HepG2 (cell line): ENCODE data around the gene CAND2. TPM values are rescaled to one million over a fixed set of nuclear protein-coding genes. Genes with fewer than 3 reads are reported as not detected.
A peak's percentile ranks its signal among the peaks of the same experiment; 100 is the strongest.

ENCODE experiments used
- CHCHD3 ChIP-seq: sonication (generic); formaldehyde crosslinking; IDR thresholded peaks from 2 replicates; pipeline ENCODE4 v1.8.0; 2022; ENCODE audit warnings: mild to moderate bottlenecking, missing genetic modification reagents, moderate library complexity
- FOSL2 ChIP-seq: sonication (generic); formaldehyde crosslinking; IDR thresholded peaks from 2 replicates; pipeline ENCODE4 v1.4.0; 2020; ENCODE audit warnings: missing genetic modification reagents
- GABPB1 ChIP-seq: IDR thresholded peaks from 2 replicates; pipeline ENCODE4 v1.6.1; 2016; ENCODE audit warnings: mild to moderate bottlenecking, missing genetic modification reagents, moderate library complexity, missing compliant biosample characterization
- HNRNPH1 ChIP-seq: fragments of 200-400 bp; formaldehyde crosslinking; optimal IDR thresholded peaks from 2 replicates; pipeline ENCODE3; 2017; ENCODE audit warnings: mild to moderate bottlenecking, low read depth, low read length
- IKZF1 ChIP-seq: fragments of 450-650 bp; IDR thresholded peaks from 2 replicates; pipeline ENCODE4 v1.7.1; 2016
- ISL2 ChIP-seq: sonication (generic); formaldehyde crosslinking; IDR thresholded peaks from 2 replicates; pipeline ENCODE4 v1.5.0; 2020; ENCODE audit warnings: missing genetic modification reagents
- KDM5B ChIP-seq: sonication (generic); formaldehyde crosslinking; IDR thresholded peaks from 2 replicates; pipeline ENCODE4 v1.4.0; 2020; ENCODE audit warnings: missing genetic modification reagents, mild to moderate bottlenecking, borderline replicate concordance
- KDM6A ChIP-seq: IDR thresholded peaks from 2 replicates; pipeline ENCODE4 v1.6.1; 2016; ENCODE audit warnings: low read depth
- KLF13 ChIP-seq: sonication (generic); formaldehyde crosslinking; IDR thresholded peaks from 2 replicates; pipeline ENCODE4 v1.4.0; 2020; ENCODE audit warnings: mild to moderate bottlenecking, missing genetic modification reagents
- MBD4 ChIP-seq: IDR thresholded peaks from 2 replicates; pipeline ENCODE4 v1.6.1; 2012; ENCODE audit warnings: low read length, inconsistent platforms, borderline replicate concordance
- RFX5 ChIP-seq: IDR thresholded peaks from 2 replicates; pipeline ENCODE4 v1.6.1; 2011; ENCODE audit warnings: low read depth, low read length, improper control_type of control experiment
- SMAD1 ChIP-seq: sonication (generic); formaldehyde crosslinking; IDR thresholded peaks from 2 replicates; pipeline ENCODE4 v1.4.0; 2020; ENCODE audit warnings: missing genetic modification reagents, low read depth, mild to moderate bottlenecking, borderline replicate concordance
- SP1 ChIP-seq, 2 experiments: fragments of 450-650 bp in 1 of 2; sonication (generic) in 1 of 2; formaldehyde crosslinking in 1 of 2; IDR thresholded peaks; 2 replicates each; pipeline versions ENCODE4 v1.4.0 to v1.6.1; 2016 to 2020; ENCODE audit warnings: missing genetic modification reagents in 1 of 2
- STAT6 ChIP-seq: sonication (generic); formaldehyde crosslinking; IDR thresholded peaks from 2 replicates; pipeline ENCODE4 v1.4.0; 2020; ENCODE audit warnings: missing genetic modification reagents, mild to moderate bottlenecking, borderline replicate concordance
- TAF1 ChIP-seq: sonication (generic); formaldehyde crosslinking; IDR thresholded peaks from 2 replicates; pipeline ENCODE4 v1.4.0; 2020; ENCODE audit warnings: missing genetic modification reagents
- THRA ChIP-seq: sonication (generic); formaldehyde crosslinking; IDR thresholded peaks from 2 replicates; pipeline ENCODE4 v1.4.0; 2020; ENCODE audit warnings: missing genetic modification reagents, borderline replicate concordance
- ZBTB43 ChIP-seq: sonication (generic); formaldehyde crosslinking; conservative IDR thresholded peaks from 2 replicates; pipeline ENCODE4 v1.4.0; 2020; ENCODE audit warnings: missing genetic modification reagents
- ZMYM4 ChIP-seq: sonication (generic); formaldehyde crosslinking; IDR thresholded peaks from 2 replicates; pipeline ENCODE4 v1.8.1; 2023; ENCODE audit warnings: mild to moderate bottlenecking, missing genetic modification reagents
- ZNF34 ChIP-seq: sonication (generic); formaldehyde crosslinking; IDR thresholded peaks from 2 replicates; pipeline ENCODE4 v1.4.0; 2020; ENCODE audit warnings: mild to moderate bottlenecking, missing genetic modification reagents, borderline replicate concordance
- ZNF576 ChIP-seq: sonication (generic); formaldehyde crosslinking; IDR thresholded peaks from 2 replicates; pipeline ENCODE4 v1.4.0; 2020; ENCODE audit warnings: mild to moderate bottlenecking, missing genetic modification reagents
- ZNF7 ChIP-seq: IDR thresholded peaks from 2 replicates; pipeline ENCODE4 v1.6.1; 2016; ENCODE audit warnings: missing biosample characterization, missing genetic modification reagents
- ZNF766 ChIP-seq: sonication (generic); formaldehyde crosslinking; IDR thresholded peaks from 2 replicates; pipeline ENCODE4 v1.5.0; 2020; ENCODE audit warnings: missing genetic modification reagents, borderline replicate concordance
- ZNF883 ChIP-seq: sonication (generic); formaldehyde crosslinking; IDR thresholded peaks from 2 replicates; pipeline ENCODE4 v1.5.1; 2020; ENCODE audit warnings: mild to moderate bottlenecking, missing genetic modification reagents; ENCODE audit errors: not compliant biosample characterization
- polyA plus RNA-seq, 8 experiments: library from polyadenylated mRNA; depleted of rRNA in 3 of 8; stranded (reverse) in 7 of 8; unstranded in 1 of 8; fragments of >200 nt; fragmentation: Illumina TruSeq in 4 of 8; extraction: Trizol in 4 of 8; gene quantifications; 2 replicates each; pipeline versions ENCODE4 v1.2.1 to v1.2.3, GENCODE V29; 2011 to 2016; ENCODE audit warnings: low read depth in 4 of 8, missing spikeins in 1 of 8, mixed read lengths in 1 of 8; ENCODE audit not compliant: insufficient read depth in 1 of 8
- total RNA-seq, 5 experiments: library from RNA; depleted of rRNA; stranded (reverse); fragments of >200 nt; fragmentation: Illumina TruSeq; extraction: Trizol; gene quantifications; 2 replicates each; pipeline ENCODE4 v1.2.3, GENCODE V29; 2016; ENCODE audit warnings: low read depth in 1 of 5
- TF ChIP-seq, protein P1 (sequence below): sonication (generic); formaldehyde crosslinking; IDR thresholded peaks from 2 replicates; pipeline ENCODE4 v1.4.0; 2020; ENCODE audit warnings: low read depth, mild to moderate bottlenecking, missing genetic modification reagents

The CAND2 gene
- total and polyA plus RNA-seq, 2 of the 13 experiments (the other 11 are each of a cell fraction or from before 2014, with no cell fraction given), result 0.01 TPM; not detected in 1

DNA sequence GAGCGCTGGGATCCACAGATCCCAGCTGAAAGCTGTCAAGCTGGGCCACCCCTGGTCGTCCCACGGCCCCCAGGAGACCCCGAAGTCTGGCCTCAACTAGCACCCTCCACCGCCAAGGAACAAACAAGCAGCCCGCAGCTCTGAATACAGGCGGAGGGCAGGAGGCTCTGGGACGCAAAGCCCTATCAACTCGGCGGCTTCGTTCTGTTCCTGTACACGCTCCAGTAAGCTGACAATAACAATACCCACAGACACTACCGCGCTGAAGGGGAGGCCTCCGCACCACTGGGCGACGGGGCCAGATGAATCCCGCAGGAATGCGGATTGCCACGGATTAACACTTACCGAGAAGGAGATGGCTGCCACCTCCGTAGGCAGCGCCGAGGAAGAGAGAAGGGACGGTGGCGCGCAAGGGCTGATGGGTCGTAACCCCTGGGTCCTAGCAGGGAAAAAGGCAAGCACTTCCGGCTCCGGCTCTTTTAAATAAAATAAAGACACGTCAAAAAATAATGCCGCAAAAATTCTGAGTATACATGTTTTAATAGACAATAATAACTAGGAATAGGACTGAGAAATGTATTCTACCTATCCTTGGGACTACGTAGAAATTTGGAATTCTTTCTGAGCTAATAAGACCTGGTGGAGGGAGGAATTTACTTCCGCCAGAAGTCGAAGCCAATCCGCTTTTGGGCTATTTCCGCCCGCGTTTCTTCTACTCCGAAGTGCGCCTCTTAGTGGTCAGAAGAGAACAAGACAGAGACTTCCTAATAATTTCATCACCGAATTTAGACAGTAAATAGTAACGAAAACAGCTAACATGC is 44.9 kb downstream of the CAND2 start, which contains the start of gene RPL32 (continued):
- TF ChIP-seq STAT6 (CRISPR knock-in tag), result no peak
- TF ChIP-seq CHCHD3 (CRISPR knock-in tag), result 0 out of 2 replicates have a peak, but pooled peaks have one; percentile 87
- peak; percentile 94 for TF ChIP-seq GABPB1 (CRISPR knock-in tag)
- peak; percentile 46; the same call in 1 of the 2 replicates for TF ChIP-seq ISL2 (CRISPR knock-in tag)
- TF ChIP-seq ZNF883 (CRISPR knock-in tag), result no peak
- peak; percentile 97 for TF ChIP-seq TAF1
- no peak for TF ChIP-seq HNRNPH1
- peak; percentile 55; the same call in 1 of the 2 replicates for TF ChIP-seq ZBTB43 (CRISPR knock-in tag)
- no peak for TF ChIP-seq ZNF576 (CRISPR knock-in tag)
- peak; percentile 80; the same call in 1 of the 2 replicates for TF ChIP-seq ZNF766 (CRISPR knock-in tag)
- no peak for TF ChIP-seq ZNF7 (CRISPR knock-in tag)
- TF ChIP-seq RFX5, result no peak
- TF ChIP-seq SMAD1 (CRISPR knock-in tag), result 0 out of 2 replicates have a peak, but pooled peaks have one; percentile 34
- TF ChIP-seq ZNF34 (CRISPR knock-in tag), result no peak
- no peak; the same call in 1 of the 2 replicates for TF ChIP-seq FOSL2
- TF ChIP-seq KLF13, result no peak
- peak; percentile 43 for TF ChIP-seq ZMYM4 (CRISPR knock-in tag)
- TF ChIP-seq KDM5B, result peak; percentile 39; the same call in 1 of the 2 replicates
- no peak for TF ChIP-seq IKZF1
- TF ChIP-seq KDM6A, result no peak
- TF ChIP-seq THRA (CRISPR knock-in tag), result peak; percentile 12; the same call in 1 of the 2 replicates
- TF ChIP-seq MBD4, result no peak
- TF ChIP-seq, protein P1, sequence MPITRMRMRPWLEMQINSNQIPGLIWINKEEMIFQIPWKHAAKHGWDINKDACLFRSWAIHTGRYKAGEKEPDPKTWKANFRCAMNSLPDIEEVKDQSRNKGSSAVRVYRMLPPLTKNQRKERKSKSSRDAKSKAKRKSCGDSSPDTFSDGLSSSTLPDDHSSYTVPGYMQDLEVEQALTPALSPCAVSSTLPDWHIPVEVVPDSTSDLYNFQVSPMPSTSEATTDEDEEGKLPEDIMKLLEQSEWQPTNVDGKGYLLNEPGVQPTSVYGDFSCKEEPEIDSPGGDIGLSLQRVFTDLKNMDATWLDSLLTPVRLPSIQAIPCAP, result no peak
- no peak for TF ChIP-seq SP1 (IDR thresholded peaks at IDR 0.05)
- TF ChIP-seq SP1 (CRISPR knock-in tag; IDR thresholded peaks at IDR 0.05), result no peak; the same call in 1 of the 2 replicates
